H1 (cell line): ENCODE data around the gene THAP4. TPM values are rescaled to one million over a fixed set of nuclear protein-coding genes. Genes with fewer than 3 reads are reported as not detected.

Experiments used
- EGR1 ChIP-seq: IDR thresholded peaks from 2 replicates; pipeline ENCODE4 v1.6.1; 2011; ENCODE audit warnings: low read depth, low read length, borderline replicate concordance
- HDAC2 ChIP-seq, 2 experiments: fragments of 300-600 bp in 1 of 2; sonication (generic) in 1 of 2; IDR thresholded peaks; 2 replicates each; pipeline ENCODE4 v1.6.1; 2011 to 2012; ENCODE audit warnings: low read depth in 2 of 2, low read length in 2 of 2, mild to moderate bottlenecking in 2 of 2, moderate library complexity in 2 of 2, borderline replicate concordance in 1 of 2, inconsistent platforms in 1 of 2
- polyA plus RNA-seq, 7 experiments: library from polyadenylated mRNA; depleted of rRNA in 3 of 7; stranded (reverse) in 5 of 7; unstranded in 2 of 7; fragments of >200 nt in 5 of 7; fragments of 200-250 nt in 2 of 7; gene quantifications; 1 replicate in 5 of 7; 2 replicates in 1 of 7; 4 replicates in 1 of 7; pipeline versions ENCODE4 v1.2.1 to v1.2.3, GENCODE V29; 2011 to 2013; ENCODE audit warnings: missing spikeins in 2 of 7, mixed read lengths in 2 of 7
- total RNA-seq: library from RNA; stranded (reverse); fragmentation: NEBNext Ultra II Directional; extraction: Animal tissue kit (Norgen Biotek cat#: 25700); gene quantifications from 2 replicates; pipeline ENCODE4 v1.2.1, GENCODE V29; 2021

The THAP4 gene
- total and polyA plus RNA-seq, 2 of the 8 experiments (the other 6 are each of a cell fraction or from before 2014, with no cell fraction given): 78.9 to 83.6 TPM

GRCh38 chr2:241632478-241633325 is 4.3 kb downstream of the THAP4 start (continued):
- TF ChIP-seq HDAC2 (IDR thresholded peaks at IDR 0.05; ENCODE audit: borderline replicate concordance in 1 of 2, low read depth in 2 of 2, low read length in 2 of 2) (no peak), EGR1 (no peak)
